ENCODE measurements around the gene DMGDH.

Gene DMGDH

GRCh38 chr5:79062436-79062835 is 7.0 kb downstream of the DMGDH start:
- DNase-seq = no peak

- no peak for DNase-seq
Measured at GRCh38 chr5:79059674-79060073, 9.8 kb downstream of the DMGDH start.

GRCh38 chr5:79056847-79057246 is 12.6 kb downstream of the DMGDH start:
- no peak for DNase-seq

DNA sequence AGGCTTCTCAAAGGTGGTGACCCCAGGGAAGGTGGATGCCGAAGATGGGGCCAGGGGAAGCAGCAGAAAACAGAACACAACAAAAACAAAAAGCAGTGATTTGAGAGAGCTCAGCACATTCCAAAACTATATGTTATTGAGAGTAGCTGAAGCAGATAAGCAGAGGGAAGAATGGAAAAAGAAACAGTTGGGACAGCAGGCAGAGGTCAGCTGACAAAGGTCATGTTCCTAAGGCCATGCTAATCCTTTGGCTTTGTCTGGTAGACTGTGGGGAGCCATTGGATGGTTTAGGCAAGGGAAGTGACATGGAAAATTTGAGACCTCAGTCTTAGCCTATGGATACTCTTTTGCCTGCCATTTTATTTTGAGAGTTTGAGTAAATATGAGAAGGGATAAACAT is 14.5 kb downstream of the DMGDH start:
- no peak for DNase-seq

GRCh38 chr5:79053321-79053720 is 16.2 kb downstream of the DMGDH start:
- no peak for DNase-seq

DNA sequence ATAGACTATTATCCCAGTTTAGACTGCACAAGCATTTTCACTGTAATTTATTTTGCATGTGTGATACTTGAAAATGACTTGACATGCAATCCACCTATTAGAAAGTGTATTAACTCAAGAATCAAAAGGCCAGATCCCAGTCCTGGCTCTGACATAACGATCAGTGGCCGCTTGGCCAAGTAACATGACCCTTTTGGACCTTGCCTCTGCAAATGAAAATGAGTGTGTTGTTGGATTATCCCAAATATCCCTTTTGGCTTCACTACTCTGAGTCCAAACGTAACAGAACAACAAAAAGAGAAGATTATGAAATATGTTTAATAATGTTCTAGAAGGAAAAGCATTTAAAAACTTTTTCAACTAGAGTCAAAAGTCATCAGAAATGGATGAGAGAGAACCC is 19.0 kb downstream of the DMGDH start:
- DNase-seq = no peak

DNA sequence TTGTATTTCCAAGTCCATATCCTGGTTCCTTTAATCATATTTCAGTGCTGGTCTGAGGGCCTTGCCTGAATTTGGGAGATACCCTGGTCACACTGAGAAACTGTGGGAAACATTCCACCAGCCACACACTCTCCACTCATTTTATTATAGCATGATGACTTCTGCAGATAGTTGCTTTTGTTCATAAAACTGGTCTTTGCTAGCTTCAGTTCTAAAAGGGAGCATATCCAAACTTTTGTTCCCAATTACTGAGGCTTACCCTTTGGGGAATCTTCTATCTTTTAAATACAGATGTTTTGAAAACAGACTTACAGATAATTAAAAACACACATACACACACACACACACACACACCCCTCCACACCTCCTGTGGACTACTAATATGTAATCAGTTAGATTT is 21.0 kb downstream of the DMGDH start:
- DNase-seq = no peak

DNA sequence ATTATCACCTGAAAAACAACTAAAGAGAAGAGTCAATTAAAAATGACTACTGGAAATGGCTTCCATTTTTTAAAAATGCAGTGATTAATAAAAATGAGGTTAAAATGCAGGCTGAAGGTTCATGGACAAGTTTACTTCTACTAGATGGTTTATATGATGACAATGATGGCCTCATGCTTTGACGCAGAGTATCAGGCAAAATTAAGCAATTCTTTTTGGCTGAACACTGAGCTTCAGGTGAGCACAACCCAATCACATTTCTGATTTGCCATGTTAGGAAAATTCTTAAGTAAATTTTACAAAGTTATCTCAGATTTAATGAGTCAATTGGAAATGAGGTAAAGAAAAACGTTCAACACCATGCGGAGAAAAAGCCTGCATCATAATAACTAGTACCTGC is 22.3 kb downstream of the DMGDH start:
- DNase-seq = no peak

DNA sequence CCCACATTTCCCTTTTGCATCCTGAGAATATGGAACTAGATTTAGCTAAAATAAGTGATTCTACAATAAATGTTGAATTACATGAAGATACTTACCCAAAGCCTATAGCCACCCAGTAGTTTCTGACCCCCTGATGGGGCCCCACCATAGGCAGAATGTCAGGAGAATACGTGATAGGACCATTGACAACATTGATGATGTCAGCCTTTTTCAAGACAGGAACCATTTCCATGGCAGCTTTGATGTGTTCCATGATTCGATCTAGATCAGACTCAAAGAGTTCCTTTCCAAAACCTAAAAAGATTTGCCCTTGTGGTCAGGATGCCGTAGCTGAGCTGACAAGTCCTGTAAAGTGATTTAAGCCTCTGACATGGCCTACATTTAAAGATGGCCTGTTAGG is 27.3 kb downstream of the DMGDH start:
- DNase-seq = no peak

DNA sequence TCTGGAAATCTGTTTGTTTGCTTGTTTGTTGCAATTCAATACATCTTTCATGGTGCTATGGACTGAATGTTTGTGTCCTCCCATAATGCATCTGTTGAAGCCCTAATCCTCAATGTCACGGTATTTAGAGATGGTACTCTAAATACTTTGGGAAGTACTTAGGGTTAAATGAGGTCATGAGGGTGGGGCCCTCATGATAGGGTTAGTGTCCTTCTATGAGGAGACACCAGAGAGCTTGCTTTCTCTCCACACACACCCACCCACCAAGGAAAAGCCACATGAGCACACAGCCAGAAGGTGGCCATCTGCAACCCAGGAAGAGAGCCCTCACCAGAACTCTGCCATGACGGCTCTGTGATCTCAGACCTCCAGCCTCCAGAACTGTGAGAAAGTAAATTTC is 32.7 kb downstream of the DMGDH start:
- DNase-seq = no peak

- no peak for DNase-seq
Measured at GRCh38 chr5:79035237-79035636, 34.2 kb downstream of the DMGDH start.

- DNase-seq = no peak
Measured at GRCh38 chr5:79032782-79033181, 36.7 kb downstream of the DMGDH start.

GRCh38 chr5:79032031-79032695 is 37.3 kb downstream of the DMGDH start:
- DNase-seq = no peak

DNA sequence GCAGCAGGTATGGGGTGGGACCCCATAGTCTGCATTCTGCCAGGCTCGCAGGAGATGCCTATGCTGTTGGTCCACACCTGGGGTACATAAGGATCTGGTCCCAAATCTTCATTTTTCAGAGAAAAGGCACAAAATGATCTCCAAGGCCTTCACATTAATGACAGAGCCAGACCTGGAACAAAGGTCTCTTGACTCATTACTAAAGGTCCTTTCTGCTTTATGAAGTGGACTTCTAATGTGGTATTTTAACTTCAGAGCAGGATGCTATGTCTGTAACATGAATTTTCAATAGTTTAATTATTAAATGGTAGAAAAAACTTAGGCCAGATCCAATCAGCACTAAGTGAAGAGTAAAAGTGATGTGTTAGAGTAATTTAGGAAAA is 38.0 kb downstream of the DMGDH start:
- no peak for DNase-seq

- no peak for DNase-seq
Measured at GRCh38 chr5:79030663-79031484, 38.6 kb downstream of the DMGDH start.

DNA sequence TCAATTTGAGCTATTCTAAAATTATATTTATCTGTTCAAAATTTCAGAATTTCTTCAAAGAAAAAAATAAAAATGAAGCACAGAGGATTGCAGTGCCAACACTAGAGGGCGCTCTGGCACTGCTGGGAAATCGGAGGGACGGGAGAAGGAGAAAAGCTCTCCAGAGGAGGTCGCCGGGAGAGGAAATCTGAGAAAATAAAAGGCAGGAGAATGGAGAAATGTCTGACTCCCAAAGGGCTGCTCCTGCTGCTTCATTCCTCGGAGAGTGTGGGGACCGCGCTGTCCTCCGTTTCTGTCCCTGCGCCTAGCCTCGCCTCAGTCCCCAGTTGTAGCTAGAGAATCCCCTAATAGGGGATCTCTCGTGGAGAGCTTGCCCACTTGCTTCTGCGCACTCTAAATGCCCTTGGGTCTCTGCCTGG is 44.4 kb downstream of the DMGDH start:
- peak; percentile 71 to 74 for DNase-seq

DNA sequence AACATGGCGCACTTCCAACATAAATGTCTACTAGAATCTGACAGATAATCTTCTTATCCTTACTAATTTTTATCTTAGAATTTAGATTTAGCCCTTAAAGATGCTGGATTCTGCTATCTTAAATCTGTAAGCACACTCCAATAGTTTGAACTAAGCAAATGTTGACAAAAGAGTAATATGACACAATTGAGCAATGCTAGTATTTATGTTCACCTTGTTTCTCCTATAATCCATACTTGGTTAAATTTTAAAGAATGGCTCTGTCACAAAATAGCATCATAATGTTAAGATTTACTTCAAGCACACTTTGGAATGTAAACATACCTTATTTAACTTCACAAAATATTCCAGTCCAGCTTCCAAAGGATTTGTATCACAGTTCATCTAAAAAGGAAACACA is 45.5 kb downstream of the DMGDH start:
- no peak for DNase-seq

- DNase-seq = no peak
Measured at GRCh38 chr5:79023348-79023747, 46.1 kb downstream of the DMGDH start.

DNA sequence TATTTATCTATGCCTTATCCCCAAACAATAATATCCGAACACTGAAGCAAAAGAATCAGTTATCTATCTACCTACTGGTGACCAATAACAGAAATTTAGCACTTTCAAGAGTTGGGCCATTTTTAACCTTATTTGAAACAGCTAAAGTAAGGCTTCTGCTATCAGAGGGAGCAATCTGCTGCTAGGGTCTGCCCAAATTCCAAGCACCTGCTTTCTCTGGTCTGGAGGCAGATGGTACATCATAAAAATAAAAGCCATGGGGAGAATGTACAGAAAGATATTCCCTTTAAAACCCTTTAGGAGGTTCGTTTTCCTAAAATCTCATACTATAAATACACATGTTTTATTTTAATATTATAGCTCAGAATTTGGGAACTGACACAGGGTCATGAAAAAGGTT is 46.7 kb downstream of the DMGDH start:
- DNase-seq = no peak

GRCh38 chr5:79021753-79022152 is 47.7 kb downstream of the DMGDH start:
- no peak for DNase-seq

- DNase-seq = peak; percentile 64 to 66
Measured at GRCh38 chr5:79020861-79021561, 48.5 kb downstream of the DMGDH start.

- no peak for DNase-seq
Measured at GRCh38 chr5:79014631-79015030, 54.8 kb downstream of the DMGDH start.

DNA sequence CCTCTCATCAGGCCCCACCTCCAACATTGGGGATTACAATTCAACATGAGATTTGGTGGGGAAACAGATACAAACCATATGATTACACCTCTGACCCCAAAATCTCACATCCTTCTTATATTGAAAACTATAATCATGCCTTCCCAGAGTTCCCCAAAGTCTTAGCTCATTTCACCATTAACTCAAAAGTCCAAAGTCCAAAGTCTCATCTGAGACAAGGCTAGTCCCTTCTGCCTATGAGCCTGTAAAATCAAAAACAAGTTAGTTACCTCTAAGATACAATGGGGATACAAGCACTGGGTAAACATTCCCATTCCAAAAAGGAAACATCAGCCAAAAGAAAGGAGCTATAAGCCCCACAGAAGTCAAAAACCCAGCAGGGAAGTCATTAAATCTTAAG is 57.6 kb downstream of the DMGDH start:
- no peak for DNase-seq

DNA sequence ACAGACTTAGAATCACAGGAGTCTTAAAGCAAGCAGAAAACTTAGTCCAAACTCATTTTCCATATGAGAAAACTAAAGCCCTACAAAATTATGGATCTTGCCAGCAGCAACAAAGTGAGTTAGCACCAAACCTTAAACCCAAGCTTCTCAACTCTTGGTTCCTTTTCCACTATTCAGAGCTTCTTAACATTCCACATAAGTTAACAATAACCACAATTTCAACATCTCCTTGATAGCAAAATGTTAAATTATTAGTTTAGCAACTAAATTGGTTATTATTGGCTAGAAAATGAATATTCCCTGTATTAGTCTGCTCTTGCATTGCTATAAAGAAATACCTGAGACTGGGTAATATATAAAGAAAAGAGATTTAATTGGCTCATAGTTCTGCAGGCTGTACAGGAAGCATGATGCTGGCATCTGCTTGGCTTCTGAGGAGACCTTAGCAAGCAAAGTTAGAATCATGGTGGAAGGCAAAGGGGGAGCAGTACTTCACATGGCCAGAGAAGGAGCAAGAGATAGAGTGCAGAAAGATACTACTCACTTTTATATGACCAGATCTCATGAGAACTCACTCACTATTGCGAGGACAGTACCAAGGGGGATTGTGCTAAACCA is 58.1 kb downstream of the DMGDH start:
- peak in 1 of 2 experiments; percentile 35 for DNase-seq
